Activated B cell treated with CpG ODN at 0.5 μM for 24 hours (primary cell): ENCODE data around the gene SCFD2. TPM values are rescaled to one million over a fixed set of nuclear protein-coding genes. Genes with fewer than 3 reads are reported as not detected.

ENCODE experiments used
- ATAC-seq: fragments of 200-7000 bp; cut with Tn5 transposase; one replicate; pipeline ENCODE4 v1.10.0; 2021; ENCODE audit warnings: low read depth, mild to moderate bottlenecking, moderate library complexity
- CTCF ChIA-PET: fragments of 350-600 bp; sonication (Branson Sonifier 250); formaldehyde crosslinking; loops from one replicate; lab custom pipeline; 2021; ENCODE audit warnings: antibody characterized with exemption; lab: Charles Lee
- POLR2A ChIA-PET: fragments of 350-600 bp; sonication (Branson Sonifier 250); formaldehyde crosslinking; loops from one replicate; lab custom pipeline; 2021; ENCODE audit warnings: antibody characterized with exemption; lab: Charles Lee
- DNase-seq: peaks from one replicate; pipeline ENCODE4 v3.0.0; 2022
- H3K27ac Mint-ChIP-seq: one replicate; pipeline ENCODE4 v1.8.0; 2020; ENCODE audit warnings: mixed read lengths
- H3K27me3 Mint-ChIP-seq: one replicate; pipeline ENCODE4 v1.8.0; 2021; ENCODE audit warnings: mixed read lengths
- H3K36me3 Mint-ChIP-seq: one replicate; pipeline ENCODE4 v1.8.0; 2021; ENCODE audit warnings: low read depth, mixed read lengths
- H3K4me1 Mint-ChIP-seq: one replicate; pipeline ENCODE4 v1.8.0; 2021; ENCODE audit warnings: mixed read lengths
- H3K4me3 Mint-ChIP-seq: one replicate; pipeline ENCODE4 v1.8.0; 2020; ENCODE audit warnings: mild to moderate bottlenecking, mixed read lengths
- H3K9me3 Mint-ChIP-seq: one replicate; pipeline ENCODE4 v1.8.0; 2020; ENCODE audit warnings: mixed read lengths
- intact Hi-C: fragments of 100-400 bp; cut with micrococcal nuclease; formaldehyde crosslinking; loops from one replicate; pipeline ENCODE4 v1.15.1; 2024
- total RNA-seq: library from RNA; stranded (reverse); gene quantifications from 2 replicates; pipeline ENCODE4 v1.2.3, GENCODE V29; 2022
- TF ChIP-seq, protein P1 (sequence below): fragments of 200-600 bp; IDR thresholded peaks from one replicate; pipeline ENCODE4 v1.8.0; 2022; ENCODE audit warnings: antibody characterized with exemption, mild to moderate bottlenecking

SCFD2 gene
- total RNA-seq, 1 donor from 2014 or later: 46.6 TPM

DNA sequence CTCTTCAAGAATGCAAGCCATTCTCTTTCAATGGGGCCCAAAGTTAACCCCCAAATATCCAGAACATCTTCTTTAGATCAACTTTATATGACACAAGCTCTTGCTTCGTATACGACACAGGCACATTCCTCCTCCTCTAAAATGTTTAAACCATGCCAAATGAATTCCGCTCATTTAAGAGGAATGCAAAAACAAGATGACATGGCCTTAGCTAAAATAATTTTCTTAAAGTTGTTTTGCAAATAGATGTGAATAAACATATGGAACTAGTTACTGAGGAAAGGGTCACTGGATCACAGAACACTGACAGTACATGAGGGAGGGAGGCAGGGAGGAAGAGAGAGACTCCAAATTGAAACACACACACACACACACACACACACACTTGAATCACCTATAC, 406.3 kb downstream of the SCFD2 start:
- ChIA-PET POLR2A (no interaction called here), CTCF (no interaction called here)
- intact Hi-C loops: no loop called here
- Mint-ChIP-seq H3K27ac (no peak overlapping the region), H3K9me3 (no peaks in the 10 kb centered on the region), H3K4me1 (no peaks in the 10 kb centered on the region), H3K36me3 (no peaks in the 10 kb centered on the region), H3K4me3 (no peak overlapping the region), H3K27me3 (no peaks in the 10 kb centered on the region)
- TF ChIP-seq, protein P1, sequence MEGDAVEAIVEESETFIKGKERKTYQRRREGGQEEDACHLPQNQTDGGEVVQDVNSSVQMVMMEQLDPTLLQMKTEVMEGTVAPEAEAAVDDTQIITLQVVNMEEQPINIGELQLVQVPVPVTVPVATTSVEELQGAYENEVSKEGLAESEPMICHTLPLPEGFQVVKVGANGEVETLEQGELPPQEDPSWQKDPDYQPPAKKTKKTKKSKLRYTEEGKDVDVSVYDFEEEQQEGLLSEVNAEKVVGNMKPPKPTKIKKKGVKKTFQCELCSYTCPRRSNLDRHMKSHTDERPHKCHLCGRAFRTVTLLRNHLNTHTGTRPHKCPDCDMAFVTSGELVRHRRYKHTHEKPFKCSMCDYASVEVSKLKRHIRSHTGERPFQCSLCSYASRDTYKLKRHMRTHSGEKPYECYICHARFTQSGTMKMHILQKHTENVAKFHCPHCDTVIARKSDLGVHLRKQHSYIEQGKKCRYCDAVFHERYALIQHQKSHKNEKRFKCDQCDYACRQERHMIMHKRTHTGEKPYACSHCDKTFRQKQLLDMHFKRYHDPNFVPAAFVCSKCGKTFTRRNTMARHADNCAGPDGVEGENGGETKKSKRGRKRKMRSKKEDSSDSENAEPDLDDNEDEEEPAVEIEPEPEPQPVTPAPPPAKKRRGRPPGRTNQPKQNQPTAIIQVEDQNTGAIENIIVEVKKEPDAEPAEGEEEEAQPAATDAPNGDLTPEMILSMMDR: no peak
- no peak for DNase-seq
- no peak for ATAC-seq

DNA sequence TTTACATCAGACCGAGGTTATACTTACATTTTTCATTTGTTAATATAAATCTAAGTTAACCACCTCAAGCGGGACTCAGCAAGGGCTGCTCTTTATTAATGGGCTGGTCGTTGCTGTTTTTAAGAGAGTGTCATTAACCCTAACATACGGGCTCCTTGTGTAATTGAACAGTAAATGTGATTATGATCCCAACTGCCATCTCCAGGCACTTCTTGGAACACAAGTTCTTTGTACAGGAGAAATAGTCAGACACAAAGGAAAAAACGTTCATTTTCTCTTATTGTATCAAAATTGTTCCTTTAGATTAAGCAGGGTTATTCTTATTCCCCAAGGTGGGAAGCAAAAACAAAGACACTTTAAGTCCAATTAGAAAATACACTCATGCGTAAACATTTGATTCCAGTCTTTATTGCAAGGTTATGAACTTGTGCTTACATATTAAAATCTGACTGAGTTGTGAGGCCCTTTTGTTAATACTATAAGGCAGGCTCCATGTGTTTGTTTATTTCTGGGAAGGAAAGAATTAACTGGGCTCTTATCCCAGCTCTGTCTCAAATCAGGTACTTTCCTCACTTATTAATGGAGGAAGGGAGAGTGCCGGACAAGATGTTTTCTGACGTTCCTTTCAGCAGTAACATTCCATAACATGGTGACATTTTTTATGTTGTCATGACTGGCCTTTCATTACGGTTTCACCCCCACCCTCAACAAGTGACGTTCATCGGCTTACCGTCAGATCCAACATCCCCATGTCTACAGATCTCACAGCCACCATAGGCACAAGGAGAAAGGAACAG, 407.8 kb downstream of the SCFD2 start:
- intact Hi-C loops: no loop called here
- CTCF ChIA-PET: no interaction called here
- Mint-ChIP-seq H3K4me1 (no peaks in the 10 kb centered on the region), H3K36me3 (no peaks in the 10 kb centered on the region), H3K9me3 (no peaks in the 10 kb centered on the region), H3K27me3 (no peaks in the 10 kb centered on the region), H3K4me3 (no peak overlapping the region), H3K27ac (no peak overlapping the region)
- TF ChIP-seq, protein P1: no peak
- ATAC-seq: no peak
- DNase-seq: no peak
- POLR2A ChIA-PET: no interaction called here

GRCh38 chr4:52957220-52957686, 408.6 kb downstream of the SCFD2 start:
- Mint-ChIP-seq H3K27me3 (no peaks in the 10 kb centered on the region), H3K4me1 (no peaks in the 10 kb centered on the region)
- CTCF ChIA-PET: no interaction called here

GRCh38 chr4:52956691-52957090, 409.2 kb downstream of the SCFD2 start:
- H3K9me3 Mint-ChIP-seq: no peaks in the 10 kb centered on the region
- no peaks in the 10 kb centered on the region for H3K27me3 Mint-ChIP-seq
- ChIA-PET CTCF (no interaction called here), POLR2A (no interaction called here)
- H3K4me1 Mint-ChIP-seq: no peaks in the 10 kb centered on the region
- H3K4me3 Mint-ChIP-seq: no peak overlapping the region
- no peak overlapping the region for H3K27ac Mint-ChIP-seq
- TF ChIP-seq, protein P1: no peak
- DNase-seq (no peak), ATAC-seq (no peak)
- peaks cover 5% of the 10 kb centered on the region for H3K36me3 Mint-ChIP-seq
- intact Hi-C loops: no loop called here

More at GRCh38 chr4:52957220-52957686, 408.6 kb downstream of the SCFD2 start:
- Mint-ChIP-seq H3K9me3 (no peaks in the 10 kb centered on the region), H3K4me3 (no peak overlapping the region), H3K36me3 (peaks cover 1% of the 10 kb centered on the region), H3K27ac (no peak overlapping the region)
- TF ChIP-seq, protein P1: no peak
- DNase-seq (no peak), ATAC-seq (no peak)
- intact Hi-C loops: no loop called here
- POLR2A ChIA-PET: no interaction called here

DNA sequence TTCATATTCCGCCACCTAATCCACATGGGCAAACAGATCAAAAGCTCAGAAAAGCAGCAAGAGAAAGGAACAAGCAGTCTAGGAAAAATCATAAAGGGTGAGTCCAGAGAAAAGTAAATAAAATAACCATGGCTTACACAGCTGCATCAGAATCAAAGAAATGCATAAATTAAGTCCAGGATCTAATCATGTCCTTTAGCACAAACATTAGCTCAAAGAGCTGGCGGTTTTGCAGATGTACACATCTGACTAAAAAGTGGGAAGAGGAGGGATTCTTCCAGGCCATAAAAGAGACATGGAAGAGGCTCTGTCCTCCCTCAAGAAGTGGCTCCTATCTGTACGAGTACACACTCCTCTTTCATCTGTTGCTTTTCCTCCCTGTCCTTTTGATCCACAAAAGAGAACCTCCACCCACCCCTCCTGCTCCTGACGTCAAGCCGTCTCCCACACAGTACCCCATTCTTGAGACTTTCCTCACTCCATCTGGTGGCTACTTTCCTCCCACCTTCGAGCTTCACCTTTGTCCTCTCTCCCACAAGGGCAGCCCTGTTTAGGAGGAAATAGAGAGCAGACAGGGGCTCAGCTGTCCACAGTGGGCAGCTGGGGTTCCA, 411.2 kb downstream of the SCFD2 start:
- H3K9me3 Mint-ChIP-seq: no peaks in the 10 kb centered on the region
- TF ChIP-seq, protein P1: no peak
- H3K4me1 Mint-ChIP-seq: no peaks in the 10 kb centered on the region
- ATAC-seq: no peak
- H3K36me3 Mint-ChIP-seq: peaks cover 12% of the 10 kb centered on the region
- H3K4me3 Mint-ChIP-seq: no peak overlapping the region
- ChIA-PET POLR2A (no interaction called here), CTCF (interaction anchor here (0.8 to 0.9 kb wide), 2 partner anchors 30 to 367 kb away, joined by 3 read pairs; no protein-coding TSS in a partner anchor)
- no peaks in the 10 kb centered on the region for H3K27me3 Mint-ChIP-seq
- intact Hi-C loops: no loop called here
- H3K27ac Mint-ChIP-seq: no peak overlapping the region
- DNase-seq: no peak
